SKM-1 (cell line): ENCODE data around the gene SLC6A11.

Experiments
- DNase-seq: peaks from one replicate; lab custom pipeline; 2025; ENCODE audit not compliant: unreplicated experiment; lab: John Stamatoyannopoulos, UW

Gene SLC6A11

DNA sequence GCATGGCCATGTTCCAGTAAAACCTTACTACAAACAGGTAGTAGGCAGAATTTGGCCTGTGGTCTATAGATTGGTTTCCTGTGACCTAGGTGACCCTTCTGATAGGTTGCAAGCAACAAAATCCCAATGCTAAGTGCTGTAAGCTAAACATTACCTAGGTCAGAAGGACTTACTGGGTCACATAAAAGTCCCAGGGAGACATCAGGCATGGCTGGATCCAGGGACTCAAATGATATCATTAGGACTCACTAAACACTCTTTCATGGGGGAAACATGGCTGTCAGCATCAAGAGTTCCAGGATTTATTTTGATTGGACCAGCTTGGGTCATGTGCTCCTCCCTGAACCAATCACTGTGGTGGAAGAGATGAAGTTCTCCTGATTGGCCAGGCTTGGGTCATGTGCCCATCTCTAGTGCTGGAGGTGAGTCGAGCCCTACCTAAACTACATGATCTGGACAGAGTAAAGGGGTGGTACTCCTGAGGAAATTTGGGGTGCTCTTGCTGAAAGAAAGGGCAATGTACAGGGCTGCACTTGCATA is 159.7 kb downstream of the SLC6A11 start:
- DNase-seq: no peak

DNA sequence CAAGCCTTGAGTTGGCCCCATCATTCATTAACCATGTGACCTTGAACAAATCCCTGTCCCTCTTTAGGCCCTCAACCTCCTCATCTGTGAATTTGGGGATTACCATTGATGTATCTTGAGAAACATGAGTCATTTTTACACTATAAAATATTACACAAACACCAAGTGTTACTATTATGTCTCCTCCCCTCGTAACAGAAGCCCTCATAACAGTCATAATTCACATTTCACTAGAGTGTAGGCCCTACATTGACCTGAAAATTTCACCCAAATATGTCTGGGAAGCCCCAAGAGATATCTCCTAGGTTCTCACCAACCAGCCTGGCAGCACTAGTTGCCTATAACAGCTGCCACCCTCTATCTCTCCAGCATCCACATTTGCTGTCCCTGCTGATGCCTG is 160.7 kb downstream of the SLC6A11 start:
- DNase-seq: no peak

DNA sequence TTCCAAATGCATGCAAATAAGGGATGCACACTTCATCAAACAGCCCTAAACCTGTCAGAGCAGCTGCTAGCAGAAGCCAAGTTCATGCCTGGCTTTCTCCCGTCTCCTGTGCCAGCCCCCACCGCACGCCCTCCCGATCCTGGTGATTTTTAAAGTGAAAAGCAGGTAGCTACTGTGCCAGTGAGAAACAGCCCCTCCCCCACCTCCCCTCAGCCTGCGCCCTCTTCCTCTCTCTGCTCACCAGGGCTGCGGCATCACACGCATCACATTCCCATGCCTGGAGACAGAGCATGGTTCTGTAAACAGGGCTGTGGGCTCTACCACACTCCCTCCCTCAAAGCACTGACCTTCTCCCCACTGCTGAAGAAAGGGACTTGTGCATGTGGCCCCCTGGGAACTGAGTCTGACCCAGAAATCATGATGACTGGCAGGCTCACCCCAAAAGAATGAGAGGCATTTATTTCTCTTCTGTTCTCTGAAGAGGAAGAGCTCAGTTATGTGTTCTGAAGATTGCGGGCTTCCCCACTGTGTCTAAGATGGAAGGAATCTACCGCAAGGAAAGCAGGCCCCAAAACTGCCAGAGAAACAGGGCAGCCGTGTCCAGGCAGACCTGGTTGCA is 162.0 kb downstream of the SLC6A11 start:
- DNase-seq: no peak

DNA sequence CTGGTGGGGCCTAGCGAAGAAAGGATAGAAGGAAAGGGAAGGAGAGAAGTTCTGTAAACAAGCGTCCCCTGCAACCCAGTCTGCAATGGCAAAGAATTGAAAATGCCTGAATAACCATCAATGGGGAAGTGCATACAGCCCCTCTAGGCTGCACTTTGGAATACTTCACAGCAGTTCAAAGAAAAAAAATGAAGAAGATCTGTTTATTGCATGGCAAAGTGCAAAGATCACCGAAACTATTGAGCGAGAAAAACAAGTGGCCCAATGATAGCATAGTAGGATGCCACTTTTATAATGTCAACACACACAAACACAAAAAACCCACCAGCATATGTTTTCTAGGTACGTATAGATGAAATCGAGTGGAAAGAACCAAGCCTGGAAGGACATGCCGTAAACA is 162.9 kb downstream of the SLC6A11 start:
- no peak for DNase-seq

DNA sequence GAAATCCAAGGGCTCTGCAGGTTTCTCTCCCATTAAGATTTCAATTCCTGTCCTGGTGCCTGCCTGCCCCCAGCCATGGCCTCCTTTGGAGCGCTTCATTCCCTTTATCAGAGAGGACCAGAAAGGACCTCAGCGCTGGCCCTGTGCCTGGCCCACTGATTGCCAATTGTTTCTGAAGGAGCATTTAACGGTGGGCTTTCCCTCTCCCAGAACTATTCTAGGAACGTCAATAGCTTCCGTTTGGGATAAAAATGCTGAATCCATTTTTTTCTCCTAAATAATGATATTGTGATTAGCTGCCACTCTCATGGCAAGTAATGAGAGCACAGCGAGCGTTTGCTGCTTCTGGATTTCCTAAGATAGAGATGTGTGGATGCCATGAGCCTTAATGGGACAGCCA is 164.3 kb downstream of the SLC6A11 start:
- no peak for DNase-seq

DNA sequence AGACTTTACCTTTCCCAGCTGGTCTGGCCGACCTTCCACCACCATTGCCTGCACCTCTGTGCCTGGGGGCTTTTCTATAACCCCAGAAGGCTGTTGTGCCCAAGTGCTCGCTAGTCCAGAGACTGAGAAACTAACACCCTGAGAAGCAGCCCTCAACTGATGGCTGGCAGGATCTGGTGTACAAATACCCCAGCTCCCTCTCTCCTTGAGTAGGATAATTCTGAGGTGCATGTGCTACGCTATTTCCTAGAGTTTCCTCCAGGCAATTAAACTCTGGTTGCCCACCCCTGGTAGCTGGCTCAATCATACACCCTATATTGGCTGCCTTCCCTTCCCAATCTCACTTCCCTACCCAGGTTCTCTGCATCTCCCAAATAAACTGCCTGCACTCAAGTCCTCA is 165.0 kb downstream of the SLC6A11 start:
- no peak for DNase-seq

DNA sequence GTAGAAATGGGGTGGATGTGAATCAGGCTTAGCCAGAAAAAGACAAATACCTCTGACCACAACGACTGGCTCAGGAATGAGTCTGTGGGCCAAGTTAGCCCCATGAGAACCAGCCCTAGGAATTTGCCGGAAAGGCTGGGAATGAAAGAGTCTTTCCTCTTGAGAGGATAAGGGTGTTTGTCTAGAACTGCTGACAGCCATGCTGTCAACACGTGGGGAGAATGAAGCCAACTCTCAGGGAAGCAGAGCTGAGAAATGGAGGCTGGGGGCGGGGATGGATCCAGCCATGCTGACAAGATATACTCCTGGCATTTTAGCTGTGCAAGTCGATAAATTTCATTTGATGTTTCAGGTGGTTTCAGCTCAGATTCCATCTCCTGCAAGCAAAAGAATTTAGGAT is 165.9 kb downstream of the SLC6A11 start:
- DNase-seq: no peak

DNA sequence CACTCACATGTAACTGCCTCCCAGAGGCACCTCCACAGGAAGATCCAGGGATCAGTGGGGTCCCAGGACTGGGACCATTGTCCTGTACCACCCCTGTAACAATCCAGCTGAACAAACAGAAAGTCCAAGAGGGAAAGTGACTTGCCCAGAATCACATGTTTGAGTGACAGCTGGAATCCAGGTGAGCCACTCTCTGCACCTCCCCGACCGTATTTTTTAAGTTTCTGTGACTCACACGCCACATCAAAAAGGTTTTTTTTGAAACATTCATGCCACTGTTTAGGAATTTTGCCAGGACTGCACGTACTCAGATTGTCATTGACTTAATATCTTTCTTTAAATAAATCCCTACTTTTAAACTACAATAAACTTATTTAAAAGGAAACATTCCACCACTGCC is 166.8 kb downstream of the SLC6A11 start:
- no peak for DNase-seq

DNA sequence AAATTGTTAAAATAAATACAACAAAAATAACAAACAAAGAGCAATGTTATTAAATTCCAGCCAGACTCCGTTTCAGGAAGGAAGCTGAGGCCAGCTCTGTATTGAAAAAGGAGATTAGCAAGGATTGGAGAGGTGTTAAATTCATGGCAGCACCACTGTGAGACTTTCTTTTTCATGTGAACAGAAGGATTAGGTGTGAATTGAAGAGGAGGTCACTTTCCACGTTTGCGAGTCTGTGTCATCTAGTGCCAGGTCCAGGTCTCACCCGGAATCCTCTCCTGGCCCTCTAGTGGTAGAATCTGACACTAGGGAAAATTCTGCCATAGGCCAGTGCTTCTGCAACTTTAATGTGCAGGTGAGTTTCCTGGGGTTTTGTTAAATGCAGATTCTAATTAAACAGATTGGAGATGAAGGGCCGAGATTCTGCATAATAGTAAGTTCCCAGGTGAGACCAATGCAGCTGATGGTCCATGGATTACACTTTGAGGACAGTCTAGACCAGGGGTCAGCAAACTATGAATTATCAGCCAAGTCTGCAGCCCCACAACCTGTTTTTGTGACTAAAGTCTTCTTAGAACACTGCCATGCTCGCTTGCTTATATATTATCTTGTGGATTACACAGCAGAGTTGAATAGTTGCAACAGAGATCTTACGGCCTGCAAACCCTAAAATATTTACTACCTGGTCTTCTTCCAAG is 167.3 kb downstream of the SLC6A11 start:
- no peak for DNase-seq

DNA sequence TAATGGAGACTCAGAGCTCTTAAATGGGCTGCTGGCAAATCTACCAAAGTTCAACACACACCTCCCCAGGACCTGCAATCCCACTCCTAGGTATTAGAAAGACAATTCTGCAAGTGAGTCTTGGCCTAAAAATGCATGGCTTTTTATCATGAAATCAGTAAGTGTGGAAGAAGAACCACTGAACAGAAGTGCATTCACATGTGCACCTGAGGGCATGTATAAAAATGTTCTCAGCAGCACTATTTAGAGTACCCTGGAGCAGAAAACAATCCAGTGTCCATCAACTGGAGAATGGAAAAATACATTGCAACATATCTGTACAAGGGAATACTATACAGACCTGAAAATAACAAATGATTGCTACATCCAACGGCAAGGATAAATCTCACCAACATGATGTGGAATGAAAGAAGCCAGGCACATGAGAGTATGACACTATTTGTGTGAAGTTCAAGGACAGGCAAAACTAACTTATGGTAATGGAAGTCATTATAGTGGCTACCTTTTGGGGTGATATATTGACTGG is 168.4 kb downstream of the SLC6A11 start:
- no peak for DNase-seq

DNA sequence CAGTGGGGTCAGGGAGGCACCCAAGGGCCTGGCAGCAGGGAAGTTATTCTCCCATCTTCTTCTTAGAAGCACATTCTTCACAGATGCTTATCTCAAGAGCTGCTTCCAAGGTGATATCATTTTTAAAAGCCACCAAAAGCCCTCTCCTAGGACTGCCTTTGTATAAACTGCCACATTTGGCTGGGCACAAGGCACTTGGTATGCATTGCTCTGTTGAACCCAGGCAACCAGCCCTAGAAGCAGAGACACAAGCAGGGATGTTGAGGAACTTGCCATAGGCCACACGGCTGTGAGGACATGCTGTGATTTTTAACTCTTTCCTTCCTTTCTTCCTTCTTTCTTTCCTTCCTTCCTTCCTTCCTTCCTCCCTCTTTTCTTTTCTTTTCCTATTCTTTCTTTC is 169.2 kb downstream of the SLC6A11 start:
- DNase-seq: no peak

DNA sequence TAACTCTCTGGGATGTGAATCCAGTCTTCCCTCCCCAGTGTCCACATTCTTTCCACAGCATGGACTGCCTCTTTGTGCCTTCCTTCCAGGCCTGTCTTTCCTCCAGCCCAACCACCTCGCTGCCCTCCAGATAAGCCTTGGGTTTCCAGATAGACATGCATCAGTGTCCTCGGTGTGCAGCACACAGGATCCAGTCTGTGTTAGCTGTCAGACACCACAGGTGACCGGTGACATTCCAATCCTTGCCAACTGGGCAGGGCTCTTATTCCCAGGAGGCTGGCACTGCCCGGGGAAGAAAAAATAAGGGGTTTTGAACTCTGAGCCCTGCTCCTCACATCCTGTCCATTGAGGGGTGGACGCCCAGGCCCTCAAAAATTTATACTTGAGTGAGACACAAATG is 170.6 kb downstream of the SLC6A11 start:
- no peak for DNase-seq

DNA sequence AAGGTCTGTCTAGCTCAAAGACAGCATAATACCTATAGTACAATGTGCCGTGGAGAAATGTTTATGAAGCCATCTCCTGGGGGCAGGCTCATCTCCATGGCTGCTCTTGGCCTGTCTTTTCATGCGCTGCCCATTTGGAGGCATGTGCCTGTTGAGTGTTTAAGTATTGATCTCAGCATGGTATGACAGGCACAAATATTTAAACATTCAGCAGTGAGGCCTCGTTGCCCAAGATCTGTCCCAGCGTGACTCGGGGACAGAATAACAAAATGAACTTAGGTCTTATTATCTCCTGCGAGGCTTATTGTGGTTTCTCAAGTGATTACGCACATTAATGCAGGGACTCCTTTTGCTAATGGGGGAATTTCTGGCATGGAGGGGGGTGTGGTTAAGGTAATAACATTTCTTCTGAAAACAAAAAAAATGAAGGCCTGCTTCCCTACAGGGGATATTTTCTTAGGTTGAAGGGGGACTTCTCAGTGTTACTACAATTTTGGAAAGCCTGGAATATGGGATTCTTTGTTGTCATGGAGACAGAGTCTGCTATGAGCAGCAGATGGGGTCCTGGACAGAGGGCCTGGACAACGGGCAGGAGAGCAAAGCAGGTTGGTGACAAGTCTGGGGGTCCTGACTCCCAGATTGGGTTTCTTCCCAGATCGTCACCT is 172.1 kb downstream of the SLC6A11 start:
- DNase-seq: no peak

DNA sequence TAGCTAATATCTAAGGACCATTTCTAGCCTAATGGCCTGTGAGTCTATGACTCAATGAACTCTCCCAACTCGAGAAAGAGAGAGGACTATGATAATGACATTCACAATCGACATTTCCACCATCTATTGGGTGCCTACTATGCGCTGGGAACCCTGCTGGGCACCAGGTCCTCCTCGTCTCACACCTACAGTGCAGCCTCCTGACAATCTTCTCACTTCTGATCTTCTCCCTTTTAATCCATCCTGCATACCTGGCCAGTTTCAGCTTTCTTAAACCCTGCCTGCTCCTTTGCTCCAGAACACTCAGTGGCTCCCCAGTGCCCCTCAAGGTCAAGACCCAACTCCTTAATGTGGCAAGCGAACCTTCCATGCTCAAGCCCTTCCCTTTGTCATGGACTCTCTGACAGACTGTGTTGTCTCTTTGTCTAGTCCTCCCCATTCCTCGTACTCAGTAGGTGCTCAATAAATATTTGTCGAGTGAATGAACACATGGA is 173.0 kb downstream of the SLC6A11 start:
- DNase-seq: no peak
